ENCODE measurements around the gene FAM81A.

The FAM81A gene

DNA sequence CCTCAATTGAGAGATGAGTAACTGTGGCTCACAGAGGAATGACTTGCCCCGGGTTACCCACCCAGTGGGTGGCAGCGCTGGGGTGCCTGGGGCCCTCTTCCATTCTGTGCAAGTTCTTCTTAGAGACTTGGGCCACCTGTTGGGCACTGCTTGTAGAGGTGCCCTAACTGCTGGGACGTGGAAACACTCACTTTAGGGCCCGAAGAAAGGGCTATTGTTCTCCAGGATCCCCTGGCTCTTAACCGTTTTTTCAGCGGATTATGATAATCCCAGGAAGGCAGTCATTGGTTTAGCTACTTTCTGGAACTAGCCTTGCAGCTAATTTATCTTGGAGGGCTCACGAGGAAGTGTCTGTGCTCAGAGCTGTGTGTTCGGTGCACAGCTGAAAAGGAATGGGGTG is 107.6 kb downstream of the FAM81A start:
- no peak for DNase-seq

GRCh38 chr15:59548501-59549226 is 110.7 kb downstream of the FAM81A start:
- no peak for DNase-seq

- DNase-seq: no peak
These were observed 111.6 kb downstream of the FAM81A start for GRCh38 chr15:59549301-59550185.

- DNase-seq: no peak
These were observed 112.5 kb downstream of the FAM81A start for GRCh38 chr15:59550530-59550929.

DNA sequence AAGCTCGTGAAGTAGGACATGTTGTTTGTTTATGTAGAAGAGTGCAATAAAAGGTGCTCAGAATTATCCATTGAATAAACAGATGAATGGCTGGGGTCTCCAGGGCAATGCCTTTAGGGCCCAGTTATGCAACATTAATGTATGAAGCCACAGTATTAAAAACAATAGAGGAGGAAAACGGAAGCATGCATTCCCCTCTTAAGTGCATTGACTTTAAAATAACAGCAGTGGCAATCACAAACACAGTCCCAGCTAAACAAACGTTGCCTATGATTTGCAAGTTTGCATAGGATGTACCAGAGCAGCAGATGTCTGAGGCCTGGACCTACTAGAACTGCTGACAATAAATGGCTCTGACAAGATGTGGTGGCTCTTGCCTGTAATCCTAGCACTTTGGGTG is 113.0 kb downstream of the FAM81A start:
- no peak for DNase-seq

DNA sequence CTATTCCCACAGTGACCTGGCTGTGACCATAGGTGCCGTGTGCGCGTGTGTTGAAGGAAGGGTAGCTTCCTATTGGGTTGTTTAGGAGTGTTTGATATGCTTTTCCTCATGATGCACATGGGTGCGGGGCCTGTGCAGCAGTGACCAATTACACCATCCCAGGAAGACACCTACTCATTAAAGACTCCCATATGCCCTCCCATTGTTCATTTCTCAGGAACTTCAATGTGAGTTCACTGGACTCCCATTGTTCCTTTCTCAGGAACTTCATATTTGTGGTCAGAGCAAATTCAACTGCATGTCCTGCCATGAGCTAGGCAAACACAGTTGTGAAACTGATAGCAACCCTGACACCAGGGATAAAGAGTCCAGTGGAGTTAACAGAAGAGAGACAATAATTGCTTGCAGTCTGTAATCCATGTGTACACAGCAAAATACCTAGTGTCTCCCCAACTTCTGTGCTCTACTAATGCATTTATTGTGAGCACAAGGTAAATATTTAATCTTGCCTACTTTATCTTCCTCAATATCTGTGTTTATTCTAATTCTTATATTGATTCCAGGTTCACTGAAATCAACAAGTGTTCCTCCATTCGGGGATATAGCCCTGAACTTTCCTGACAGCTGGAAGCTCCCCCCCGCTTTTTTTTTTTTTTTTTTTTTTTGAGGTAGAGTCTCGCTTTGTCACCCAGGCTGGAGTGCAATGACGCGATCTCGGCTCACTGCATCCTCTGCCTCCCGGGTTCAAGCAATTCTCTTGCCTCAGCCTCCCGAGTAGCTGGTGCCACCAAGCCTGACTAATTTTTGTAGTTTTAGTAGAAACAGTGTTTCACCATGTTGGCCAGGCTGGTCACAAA is 116.1 kb downstream of the FAM81A start:
- DNase-seq: no peak

- no peak for DNase-seq
These were observed 117.7 kb downstream of the FAM81A start for GRCh38 chr15:59555696-59556095.

- DNase-seq: no peak
These were observed 118.4 kb downstream of the FAM81A start for GRCh38 chr15:59556380-59556779.

DNA sequence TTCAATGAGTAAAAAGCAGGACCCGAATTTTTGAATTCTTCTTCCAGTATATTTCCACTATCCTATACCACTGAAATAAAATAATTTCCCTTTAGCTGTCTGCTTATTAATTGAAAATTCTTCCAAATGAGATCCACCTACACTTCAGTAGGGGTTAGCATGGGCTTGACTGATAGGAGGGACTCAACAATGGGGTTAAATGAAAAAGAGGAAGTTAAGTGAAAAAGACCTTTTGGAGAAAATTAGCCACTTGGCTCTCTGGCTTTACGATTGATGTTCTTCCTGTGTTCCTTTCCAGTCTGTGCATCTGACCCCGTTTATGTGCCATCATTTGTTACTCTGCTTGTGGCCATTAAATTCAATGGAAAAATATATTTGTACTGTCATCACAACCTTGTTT is 119.6 kb downstream of the FAM81A start:
- no peak for DNase-seq

DNA sequence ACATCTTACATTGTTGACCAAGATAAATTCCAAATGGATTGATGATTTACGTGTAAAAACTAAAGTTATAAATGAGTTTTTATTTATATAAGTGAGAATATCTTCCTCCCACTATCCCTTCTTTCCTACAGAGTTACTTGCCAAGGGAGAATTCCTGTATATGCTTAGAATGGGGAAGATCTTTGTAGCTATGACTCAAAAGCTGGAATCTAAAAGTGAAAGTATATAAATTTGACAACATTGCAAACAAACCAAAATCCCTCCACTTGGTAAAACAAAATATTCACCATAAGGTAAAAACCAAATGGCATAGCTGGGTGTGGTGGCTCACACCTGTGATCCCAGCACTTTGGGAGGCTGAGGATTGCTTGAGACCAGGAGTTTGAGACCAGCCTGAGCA is 120.9 kb downstream of the FAM81A start:
- DNase-seq: no peak

- no peak for DNase-seq
These were observed 123.6 kb downstream of the FAM81A start for GRCh38 chr15:59561547-59561946.

GRCh38 chr15:59562448-59563186 is 124.6 kb downstream of the FAM81A start:
- DNase-seq: no peak

GRCh38 chr15:59565299-59565698 is 127.3 kb downstream of the FAM81A start:
- no peak for DNase-seq

- no peak for DNase-seq
These were observed 129.3 kb downstream of the FAM81A start for GRCh38 chr15:59567324-59567723.

DNA sequence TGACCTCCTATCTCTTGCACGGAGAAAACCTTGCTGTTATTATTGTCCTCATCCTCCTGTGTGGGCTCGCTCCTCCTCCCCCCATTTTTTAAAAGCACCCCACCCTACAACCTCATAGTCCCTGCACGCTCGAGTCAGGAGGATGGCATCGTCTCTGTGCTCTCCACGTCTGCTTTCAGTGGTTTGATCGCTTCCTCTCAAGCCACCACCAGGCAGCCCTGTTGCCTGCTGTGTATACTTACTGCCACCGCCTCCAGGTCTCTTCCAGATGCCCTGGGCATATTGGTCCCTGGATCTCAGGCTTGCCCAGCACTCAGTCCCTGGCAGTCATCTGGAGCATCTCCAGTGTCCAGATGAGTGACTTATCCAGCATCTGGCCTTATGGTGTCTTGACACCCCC is 131.5 kb downstream of the FAM81A start:
- DNase-seq: no peak

DNA sequence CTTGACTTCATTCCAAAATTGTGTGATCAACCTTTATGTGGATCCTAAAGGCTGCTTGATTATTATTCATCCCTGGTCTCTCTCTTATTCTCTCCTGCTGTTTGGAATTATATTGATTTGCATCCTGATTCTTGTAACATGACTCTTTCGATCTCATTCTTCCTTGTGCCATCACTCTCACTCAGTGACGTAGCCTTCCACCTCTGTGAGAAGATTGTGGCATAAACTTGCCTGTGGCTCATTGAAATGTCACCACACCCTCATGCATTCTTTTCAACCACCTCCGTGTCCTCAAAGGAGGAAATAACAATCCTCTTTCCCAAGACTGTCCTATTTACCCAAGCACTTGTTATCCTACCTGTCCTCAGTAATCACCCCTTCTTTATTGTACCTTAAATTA is 132.3 kb downstream of the FAM81A start:
- no peak for DNase-seq

DNA sequence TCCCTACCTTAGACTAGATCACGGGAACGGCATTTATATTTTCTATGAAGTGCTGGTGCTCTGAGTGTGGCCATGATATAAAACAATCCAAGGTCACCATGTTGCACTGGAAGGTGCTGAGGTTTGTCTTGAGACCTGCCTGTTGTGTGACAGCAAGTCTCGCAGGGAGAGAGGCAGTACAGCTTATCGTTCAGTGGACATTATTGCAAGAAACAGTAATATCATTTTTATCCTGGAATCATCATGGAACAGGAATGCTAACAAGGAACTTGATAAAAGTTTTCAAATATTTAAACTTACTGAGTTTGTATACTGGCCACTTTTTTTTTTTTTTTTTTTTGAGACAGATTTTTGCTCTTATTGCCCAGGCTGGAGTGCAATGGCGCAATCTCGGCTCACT is 133.6 kb downstream of the FAM81A start:
- DNase-seq: no peak

All from stimulated activated CD4-positive, alpha-beta T cell treated with anti-CD3 and anti-CD28 coated beads, Interleukin-2, amount 100 ng/mL, for 24 hours (primary cell).